GM11168 (cell line): ENCODE measurements around the gene ETV5.

Source experiments
- in situ Hi-C: fragments of 300-500 bp; cut with MboI; formaldehyde crosslinking; loops from one replicate; pipeline ENCODE4 v1.12.0; 2022; ENCODE audit warnings: low sequenced_read_pairs; ENCODE audit not compliant: unreplicated experiment

The ETV5 gene

DNA sequence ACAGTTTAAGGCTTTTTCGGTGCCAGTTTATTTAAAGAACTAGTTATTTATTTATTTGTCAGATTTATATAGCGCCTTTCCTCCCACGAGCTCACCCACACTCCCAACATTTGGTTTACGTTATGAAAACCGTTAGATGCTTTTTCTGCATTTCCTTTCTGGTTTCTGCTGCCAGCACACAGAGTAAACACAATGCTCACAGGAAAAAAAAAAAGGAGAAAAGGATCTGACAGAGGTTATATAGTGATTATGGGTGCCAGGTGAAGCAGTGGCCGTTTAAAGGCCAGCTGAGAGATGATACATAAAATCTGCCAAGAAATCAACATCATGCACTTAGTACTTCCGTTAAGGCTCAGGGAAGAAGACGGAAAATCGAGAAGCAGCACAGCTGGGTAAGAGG, 37.9 kb downstream of the ETV5 start:
- in situ Hi-C loops: no loop called here

DNA sequence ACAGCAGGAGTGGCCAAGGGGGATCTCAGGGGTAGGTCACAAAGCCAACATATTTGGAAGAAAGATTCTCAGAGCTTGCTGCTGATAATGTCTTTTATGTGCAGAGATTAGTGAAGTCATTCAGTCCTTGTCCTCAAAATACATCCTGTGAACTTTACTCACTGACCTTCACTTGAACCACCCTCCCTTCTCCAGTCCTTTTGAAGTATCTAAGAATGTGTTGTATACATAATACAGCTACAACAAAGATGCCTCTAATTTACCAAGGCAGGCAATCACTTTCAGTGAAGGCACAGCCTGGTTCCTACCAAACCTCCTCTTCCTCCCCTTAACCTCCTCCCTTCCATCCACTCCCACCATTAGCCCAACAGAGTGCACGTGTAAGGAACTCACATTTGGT, 38.3 kb downstream of the ETV5 start:
- in situ Hi-C loops: no loop called here

DNA sequence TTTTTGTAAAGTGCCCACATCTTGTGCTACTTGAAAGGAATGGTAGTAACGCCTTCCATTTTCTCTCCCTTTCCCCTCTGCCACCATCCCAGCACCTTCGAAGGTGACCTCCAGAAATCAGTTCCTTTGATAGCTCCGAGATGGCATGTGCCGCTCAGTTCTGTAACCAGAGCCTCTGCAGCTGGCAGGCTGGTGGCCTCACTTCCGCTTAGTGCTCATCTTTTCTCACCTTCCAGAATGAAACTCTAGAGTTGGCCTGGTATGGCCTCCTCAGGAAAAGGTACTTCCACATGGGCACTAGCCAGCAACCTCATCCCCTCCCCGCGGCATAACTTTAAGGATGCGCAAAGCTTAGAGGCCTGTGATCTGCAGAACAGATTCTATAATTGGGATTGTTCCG, 38.8 kb downstream of the ETV5 start:
- in situ Hi-C loops: no loop called here

DNA sequence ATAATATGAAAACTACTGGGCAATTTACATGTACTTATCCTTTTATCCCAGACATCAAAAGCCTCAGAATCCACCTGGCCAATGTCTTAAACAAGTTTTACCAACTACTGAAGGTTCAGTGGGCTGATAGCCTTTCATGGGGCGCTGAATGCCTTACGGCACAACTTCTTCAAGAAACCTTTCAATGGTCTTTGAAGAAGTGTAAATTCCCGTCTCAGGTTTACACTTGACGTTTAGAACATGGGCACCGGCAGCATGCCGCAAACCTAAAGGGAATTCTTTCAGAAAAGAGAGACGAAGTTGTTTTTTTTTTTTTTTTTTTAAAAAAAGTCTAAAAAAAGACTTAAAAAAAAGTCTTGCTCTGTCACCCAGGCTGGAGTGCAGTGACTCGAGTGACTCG, 39.7 kb downstream of the ETV5 start:
- in situ Hi-C loops: no loop called here

GRCh38 chr3:186068243-186068552, 40.7 kb downstream of the ETV5 start:
- in situ Hi-C loops: no loop called here

- in situ Hi-C loops: no loop called here
Measured at GRCh38 chr3:186067360-186068242, 41.3 kb downstream of the ETV5 start.

DNA sequence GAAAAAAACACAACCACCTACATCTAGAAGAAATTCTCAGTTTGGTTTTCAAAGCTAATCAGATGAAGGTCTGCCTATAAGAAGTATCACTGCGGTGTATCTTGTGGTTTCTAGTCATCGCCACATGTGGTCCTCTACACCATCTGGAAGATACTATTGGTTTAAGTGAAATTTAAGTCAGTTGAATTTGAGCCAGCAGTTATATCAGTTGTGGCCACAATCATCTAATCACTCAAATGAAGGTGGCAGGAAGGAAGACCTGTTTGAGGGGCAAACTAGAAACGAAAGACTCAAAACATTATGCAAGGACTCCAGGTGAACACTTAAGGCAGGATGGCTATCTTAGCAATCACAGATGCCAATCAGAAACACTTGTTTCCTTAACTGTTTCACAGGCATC, 48.7 kb downstream of the ETV5 start:
- in situ Hi-C loops: no loop called here

DNA sequence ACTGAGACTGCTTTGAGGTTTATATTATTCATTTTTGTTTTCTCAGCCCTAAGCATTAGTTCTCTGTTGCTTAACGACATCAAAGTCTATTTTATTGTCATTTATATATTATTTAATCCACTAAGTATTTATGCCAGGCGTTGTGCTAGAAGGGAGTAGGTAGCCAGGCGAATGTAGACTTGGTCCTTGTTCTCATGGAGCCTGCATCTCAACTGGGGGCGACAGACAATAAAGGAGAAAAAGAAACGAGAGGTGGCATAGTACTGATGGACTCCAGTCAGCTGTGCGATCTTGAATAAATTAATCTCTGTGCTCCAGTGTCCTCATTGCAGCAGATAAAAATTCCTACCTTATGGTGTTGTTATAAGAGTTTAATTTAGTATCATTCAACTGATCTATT, 49.7 kb downstream of the ETV5 start:
- in situ Hi-C loops: no loop called here

- in situ Hi-C loops: no loop called here
Measured at GRCh38 chr3:186058225-186058624, 50.7 kb downstream of the ETV5 start.

DNA sequence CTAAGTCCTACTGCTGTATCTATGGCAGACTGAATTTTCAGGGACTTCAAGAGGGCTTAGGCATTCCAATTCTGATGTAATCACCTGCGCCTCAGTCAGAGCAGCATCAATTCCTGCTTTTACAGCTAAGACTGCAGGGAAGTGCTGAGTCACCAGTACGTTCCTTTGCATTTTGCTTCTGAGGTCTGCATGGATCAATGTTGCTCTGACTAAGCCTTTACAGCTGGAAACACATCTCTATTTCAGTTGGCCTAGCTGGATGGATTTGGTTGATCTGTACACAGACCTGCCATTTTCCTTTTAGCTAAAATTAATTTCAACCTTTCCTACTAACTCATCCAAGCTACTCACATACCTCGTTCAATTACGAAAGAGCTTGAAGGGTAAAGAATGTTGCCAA, 51.3 kb downstream of the ETV5 start:
- in situ Hi-C loops: no loop called here

DNA sequence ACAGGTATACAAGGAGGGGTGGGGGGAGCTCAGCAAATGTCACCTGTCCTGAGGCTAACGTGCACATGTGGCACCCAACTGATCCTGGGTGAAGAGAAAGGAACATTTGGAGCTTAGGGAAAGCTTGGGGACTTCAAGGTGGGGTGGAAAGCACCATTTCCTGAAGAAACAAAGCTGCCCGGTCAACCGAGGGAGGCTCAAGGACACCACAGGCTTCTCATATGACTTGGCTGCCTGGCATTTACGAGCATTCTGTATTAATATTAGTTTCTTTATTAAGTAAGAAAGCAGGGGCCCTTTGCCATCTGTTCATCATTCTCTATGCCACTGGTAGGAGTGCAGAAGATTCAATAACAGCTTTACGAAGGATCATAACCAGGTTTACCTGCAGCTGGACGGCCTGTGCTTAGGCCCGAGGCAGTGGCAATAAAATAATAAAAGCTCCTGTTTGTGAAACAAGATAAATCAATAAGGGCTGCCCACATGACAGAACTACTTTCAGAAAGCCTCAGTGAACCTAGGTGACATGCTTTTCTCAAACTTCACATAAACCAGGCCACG, 54.0 kb downstream of the ETV5 start:
- in situ Hi-C loops: no loop called here

GRCh38 chr3:186053954-186054791, 54.7 kb downstream of the ETV5 start:
- in situ Hi-C loops: no loop called here

DNA sequence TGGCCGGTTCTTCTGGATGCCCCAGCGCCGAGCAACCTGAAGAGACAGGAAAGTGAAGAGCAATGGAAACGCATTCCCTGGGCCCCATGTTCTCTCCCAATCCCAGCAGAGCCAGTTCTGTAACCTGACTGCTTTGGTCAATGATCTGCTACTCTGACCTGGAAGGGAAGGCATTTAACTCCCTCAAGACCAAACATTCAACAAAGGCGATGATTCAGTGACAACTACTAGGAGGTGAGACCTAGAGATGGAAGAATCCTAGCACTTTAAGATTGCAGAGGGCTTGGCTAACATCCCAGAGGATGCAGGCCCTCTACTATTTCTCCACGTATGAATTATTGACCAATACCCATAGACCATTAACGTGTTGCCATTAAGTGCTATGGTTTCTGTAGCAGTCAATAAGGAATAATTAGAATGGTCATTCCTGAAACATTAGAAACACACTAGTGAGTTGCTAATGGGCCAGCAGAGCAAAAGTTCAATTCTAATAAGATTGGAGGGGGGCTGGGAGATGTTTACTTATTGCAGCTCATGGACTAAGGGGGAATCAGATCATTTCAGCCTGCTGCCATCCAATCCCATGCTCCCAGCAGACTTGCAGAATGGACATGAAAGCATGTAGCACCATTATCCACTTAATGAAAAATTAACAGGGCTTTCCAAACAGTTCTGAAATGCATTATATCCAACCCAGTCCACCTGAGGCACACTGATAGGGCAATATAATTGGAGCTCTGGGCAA, 56.6 kb downstream of the ETV5 start:
- in situ Hi-C loops: no loop called here

GRCh38 chr3:186049001-186049400, 59.9 kb downstream of the ETV5 start:
- in situ Hi-C loops: no loop called here

DNA sequence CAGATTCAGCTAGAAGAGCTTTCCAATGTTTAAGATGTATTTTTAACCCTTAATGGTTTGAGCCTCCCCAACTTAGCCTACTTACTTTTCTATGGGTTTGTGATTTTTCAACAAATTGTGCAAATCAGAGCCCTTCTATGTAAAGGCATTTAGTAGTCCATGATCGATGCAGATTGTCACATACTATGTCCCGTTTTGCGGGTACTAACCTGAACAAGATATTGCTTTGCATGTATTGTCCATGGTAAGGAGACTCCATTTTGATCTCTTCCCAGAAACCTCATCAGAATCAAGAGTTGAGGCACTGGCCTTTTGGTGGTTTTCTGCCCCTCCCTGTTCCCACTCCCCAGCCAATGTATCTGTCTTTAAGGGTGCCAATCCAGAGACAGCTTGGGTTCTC, 60.8 kb downstream of the ETV5 start:
- in situ Hi-C loops: no loop called here

GRCh38 chr3:186046838-186047237, 62.1 kb downstream of the ETV5 start:
- in situ Hi-C loops: no loop called here

- in situ Hi-C loops: no loop called here
Measured at GRCh38 chr3:186044968-186045367, 63.9 kb downstream of the ETV5 start.

- in situ Hi-C loops: no loop called here
Measured at GRCh38 chr3:186044427-186044826, 64.5 kb downstream of the ETV5 start.

GRCh38 chr3:186042521-186043202, 66.2 kb downstream of the ETV5 start:
- in situ Hi-C loops: no loop called here

DNA sequence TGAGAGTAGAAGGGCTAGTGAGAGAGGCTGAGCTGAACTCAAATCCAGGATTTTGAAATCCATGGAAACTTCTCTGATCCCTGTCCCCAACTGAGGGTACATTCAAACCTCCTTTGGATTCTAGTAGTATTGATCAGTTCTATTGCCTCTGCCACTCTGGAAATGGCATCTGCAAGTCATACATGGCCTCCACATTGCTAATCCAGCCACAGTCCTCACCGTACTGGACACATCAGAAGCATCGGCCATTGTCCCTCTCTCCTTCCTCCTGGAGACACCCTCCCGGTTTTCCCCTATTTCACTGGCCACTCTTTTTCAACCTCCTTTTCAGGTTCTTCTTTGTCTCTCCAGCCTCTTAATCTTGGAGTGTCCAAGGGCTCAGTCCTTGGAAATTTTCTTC, 66.9 kb downstream of the ETV5 start:
- in situ Hi-C loops: no loop called here
